NB4 (cell line): ENCODE results near the gene SLC39A3.

Source experiments
- DNase-seq: peaks from one replicate; pipeline ENCODE4 v3.0.0; 2010; ENCODE audit warnings: low read depth
- H3K4me3 ChIP-seq: one replicate; pipeline ENCODE4 v1.5.1; 2011; ENCODE audit warnings: mild to moderate bottlenecking, low read depth, low read length, moderate library complexity
- CTCF ChIP-seq: IDR thresholded peaks from one replicate; pipeline ENCODE4 v1.5.1; 2012; ENCODE audit warnings: low read depth, low read length
- MAX ChIP-seq: IDR thresholded peaks from 2 replicates; pipeline ENCODE4 v1.6.1; 2011; ENCODE audit warnings: low read depth, low read length
- MYC ChIP-seq: IDR thresholded peaks from 2 replicates; pipeline ENCODE4 v1.6.1; 2011; ENCODE audit warnings: low read depth, low read length
- POLR2A ChIP-seq: IDR thresholded peaks from 2 replicates; pipeline ENCODE4 v1.6.1; 2011; ENCODE audit warnings: mild to moderate bottlenecking; ENCODE audit not compliant: insufficient read length; ENCODE audit errors: extremely low read depth

The SLC39A3 gene

GRCh38 chr19:2701361-2702169 is 38.3 kb downstream of the SLC39A3 start:
- TF ChIP-seq MYC (no peak), CTCF (no peak), MAX (no peak)
- no peak for DNase-seq
- no peak overlapping the region for H3K4me3 ChIP-seq

- no peak overlapping the region for H3K4me3 ChIP-seq
- DNase-seq, result no peak
- no peak for TF ChIP-seq CTCF
- no peak for TF ChIP-seq MAX
- no peak for TF ChIP-seq MYC
- TF ChIP-seq POLR2A, result no peak
Observed at GRCh38 chr19:2700660-2701360, 39.0 kb downstream of the SLC39A3 start.

GRCh38 chr19:2699413-2700140 is 40.2 kb downstream of the SLC39A3 start:
- TF ChIP-seq MAX (no peak), MYC (no peak), POLR2A (no peak), CTCF (no peak)
- H3K4me3 ChIP-seq, result no peak overlapping the region
- DNase-seq, result no peak

GRCh38 chr19:2694196-2694595 is 45.6 kb downstream of the SLC39A3 start:
- no peak for TF ChIP-seq CTCF
- TF ChIP-seq MAX, result no peak
- TF ChIP-seq MYC, result no peak
- no peak for TF ChIP-seq POLR2A
- no peak overlapping the region for H3K4me3 ChIP-seq
- no peak for DNase-seq

- TF ChIP-seq MYC (no peak), CTCF (no peak), POLR2A (no peak), MAX (no peak)
- DNase-seq, result no peak
- no peak overlapping the region for H3K4me3 ChIP-seq
Observed at GRCh38 chr19:2693492-2694160, 46.2 kb downstream of the SLC39A3 start.
